AG09319 (cell line): ENCODE measurements around the gene SPAAR.
A peak's percentile ranks its signal among the peaks of the same experiment; 100 is the strongest.

Experiments
- DNase-seq: peaks from one replicate; pipeline ENCODE4 v3.0.0-alpha.2; 2010; ENCODE audit warnings: low read depth; ENCODE audit errors: extremely low read depth
- CTCF ChIP-seq: IDR thresholded peaks from 2 replicates; pipeline ENCODE4 v1.5.1; 2011; ENCODE audit warnings: low read depth, mild to moderate bottlenecking, inconsistent platforms, low read length, moderate library complexity

Gene SPAAR

GRCh38 chr9:35944841-35945240 is 35.6 kb downstream of the SPAAR start:
- no peak for TF ChIP-seq CTCF
- no peak for DNase-seq

- peak; percentile 60 for DNase-seq
- peak; percentile 95 for TF ChIP-seq CTCF
These were observed 36.2 kb downstream of the SPAAR start for GRCh38 chr9:35945341-35946018.

- no peak for TF ChIP-seq CTCF
- DNase-seq: no peak
These were observed 39.2 kb downstream of the SPAAR start for GRCh38 chr9:35948451-35948850.

- TF ChIP-seq CTCF: no peak
- no peak for DNase-seq
These were observed 39.6 kb downstream of the SPAAR start for GRCh38 chr9:35948901-35949318.

- TF ChIP-seq CTCF: no peak
- DNase-seq: no peak
These were observed 42.4 kb downstream of the SPAAR start for GRCh38 chr9:35951736-35952135.

- no peak for TF ChIP-seq CTCF
- no peak for DNase-seq
These were observed 43.4 kb downstream of the SPAAR start for GRCh38 chr9:35952526-35953191.

- peak; percentile 85 for TF ChIP-seq CTCF
- peak; percentile 64 for DNase-seq
These were observed 45.8 kb downstream of the SPAAR start for GRCh38 chr9:35954942-35955546.
